ENCODE results near the gene ZNF648.
A peak's percentile ranks its signal among the peaks of the same experiment; 100 is the strongest.
"Not testable (repeated sequence)": the region's sequence is repeated elsewhere in the genome, so short reads cannot be mapped to it uniquely, and the experiment has no call there.

ZNF648 gene, protein sequence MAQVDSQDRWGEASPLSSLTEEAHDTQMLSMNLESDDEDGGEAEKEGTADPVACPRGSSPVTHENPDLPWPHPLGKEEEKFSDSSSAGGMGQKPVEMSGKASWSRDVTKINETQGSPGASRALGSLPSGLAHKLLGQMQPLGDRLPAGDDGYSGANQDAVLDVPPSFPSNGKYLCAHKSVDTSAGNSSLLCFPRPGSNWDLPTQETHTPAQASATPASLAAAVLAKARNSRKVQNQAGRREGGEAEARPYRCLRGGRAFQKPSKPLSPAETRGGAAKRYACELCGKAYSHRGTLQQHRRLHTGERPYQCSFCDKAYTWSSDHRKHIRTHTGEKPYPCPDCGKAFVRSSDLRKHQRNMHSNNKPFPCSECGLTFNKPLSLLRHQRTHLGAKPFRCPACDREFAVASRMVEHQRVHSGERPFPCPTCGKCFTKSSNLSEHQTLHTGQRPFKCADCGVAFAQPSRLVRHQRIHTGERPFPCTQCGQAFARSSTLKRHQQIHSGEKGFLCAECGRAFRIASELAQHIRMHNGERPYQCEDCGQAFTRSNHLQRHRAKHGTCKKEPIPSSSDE

DNA sequence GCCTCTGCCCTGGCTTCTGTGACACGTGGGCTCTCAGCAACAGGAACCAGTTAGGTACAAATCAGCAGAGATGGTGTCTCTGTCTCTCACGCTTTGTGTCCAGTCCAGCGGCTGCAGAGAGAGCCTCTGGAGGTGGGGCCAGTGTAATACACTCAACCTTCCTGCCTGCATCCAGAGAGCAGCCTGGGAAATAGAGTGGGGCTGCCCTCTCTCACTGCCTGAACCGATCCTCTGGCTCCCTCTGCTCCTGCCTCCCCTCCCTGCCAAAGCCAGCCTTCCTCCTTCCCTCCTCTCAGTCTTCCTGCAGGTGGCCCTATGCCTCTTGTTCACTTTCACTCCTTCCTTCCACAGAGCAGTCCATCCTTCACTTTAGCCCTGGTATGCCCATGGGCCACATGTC lies at the start of gene ZNF648:
Gene ZNF648, minus strand, starts transcription at position 119 of the 400 bp plus-strand sequence. CDS start 3,702 bp downstream, outside the sequence.
- DNase-seq = no peak

GRCh38 chr1:182110635-182111034 lies 49.1 kb upstream of the ZNF648 start:
- no peak for DNase-seq

DNA sequence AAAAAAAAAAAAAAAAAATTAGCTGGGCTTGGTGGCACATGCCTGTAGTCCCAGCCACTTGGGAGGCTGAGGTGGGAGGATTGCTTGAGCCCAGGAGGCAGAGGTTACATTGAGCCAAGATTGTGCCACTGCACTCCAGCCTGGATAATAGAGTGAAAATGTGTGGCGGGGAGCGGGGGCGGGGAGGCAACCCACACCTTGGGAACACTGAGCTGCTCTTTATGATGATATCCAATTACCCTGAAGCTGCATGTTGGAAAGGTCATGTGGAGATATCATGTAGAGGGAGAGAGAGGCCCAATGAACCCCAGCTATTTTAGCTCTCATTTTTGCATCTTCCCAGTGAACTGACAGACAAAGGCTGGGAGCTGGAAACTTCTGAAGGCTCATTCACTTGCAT lies 48.3 kb upstream of the ZNF648 start:
- no peak for DNase-seq

DNA sequence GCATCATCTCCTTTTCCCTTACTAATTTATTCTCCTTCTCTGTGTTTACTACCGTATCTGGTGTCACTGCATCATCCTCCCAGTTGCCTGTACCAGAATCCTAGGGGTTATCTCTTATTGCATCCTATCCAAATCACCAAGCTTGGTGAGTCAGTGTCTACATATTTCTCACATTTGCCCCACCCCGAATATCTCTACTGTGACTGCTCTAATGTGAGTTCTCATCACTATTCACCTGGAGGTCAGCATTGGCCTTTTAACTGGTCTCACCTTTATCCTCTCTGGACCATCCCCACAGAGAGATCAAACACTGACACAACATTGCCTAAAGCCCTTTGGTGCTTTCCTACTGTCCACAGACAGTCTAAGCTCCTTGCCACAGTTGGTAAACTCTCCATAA lies 45.7 kb upstream of the ZNF648 start:
- DNase-seq = no peak

DNA sequence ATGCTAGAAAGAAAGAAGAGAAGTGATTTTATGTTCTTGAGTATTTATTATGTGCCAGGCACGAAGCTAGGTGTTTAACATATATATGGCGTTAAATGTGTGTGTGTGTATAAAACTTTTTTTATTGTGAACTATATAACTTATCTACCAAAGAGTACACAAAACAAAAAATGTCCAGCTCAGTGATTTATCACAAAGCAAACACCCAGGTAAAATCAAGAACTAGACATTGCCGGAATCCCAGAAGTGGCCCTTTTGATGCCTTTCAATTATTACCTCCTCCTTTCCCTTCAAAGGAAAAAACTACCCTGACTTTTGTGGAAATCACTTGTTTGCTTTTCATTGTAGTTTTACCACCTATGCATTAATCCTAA lies 40.5 kb upstream of the ZNF648 start:
- no peak for DNase-seq

DNA sequence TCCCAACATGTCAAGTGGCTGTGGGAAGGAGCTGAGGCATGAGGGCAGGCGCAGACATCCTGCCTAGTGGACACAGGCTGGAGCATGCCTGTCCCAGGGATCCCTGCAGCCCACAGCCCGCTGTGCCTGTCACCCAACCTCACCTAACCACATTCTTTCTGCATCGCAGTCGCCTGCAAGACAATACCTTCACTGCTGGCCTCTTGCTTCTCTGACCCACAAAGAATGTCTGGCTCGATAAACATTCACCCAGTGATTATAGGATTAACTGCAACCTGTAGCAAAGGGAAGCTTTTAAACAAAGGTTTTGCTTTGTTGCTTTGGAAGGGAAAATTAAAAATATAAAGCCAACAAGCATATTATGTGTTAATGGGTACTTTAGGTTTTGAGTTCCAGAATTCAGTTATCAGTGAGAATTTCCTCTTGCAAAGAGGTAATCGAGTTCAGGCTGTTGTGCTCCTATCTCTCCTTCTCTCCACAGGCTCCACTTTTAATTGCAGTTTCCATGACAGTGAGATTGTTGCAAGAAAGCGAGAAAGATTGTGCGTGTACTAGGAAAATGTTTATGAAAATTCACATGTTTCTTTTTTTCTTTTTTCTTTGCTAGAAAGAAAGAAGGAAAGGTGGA lies 40.0 kb upstream of the ZNF648 start:
- peak; percentile 4 for DNase-seq

GRCh38 chr1:182098301-182098700 lies 36.8 kb upstream of the ZNF648 start:
- DNase-seq = no peak

DNA sequence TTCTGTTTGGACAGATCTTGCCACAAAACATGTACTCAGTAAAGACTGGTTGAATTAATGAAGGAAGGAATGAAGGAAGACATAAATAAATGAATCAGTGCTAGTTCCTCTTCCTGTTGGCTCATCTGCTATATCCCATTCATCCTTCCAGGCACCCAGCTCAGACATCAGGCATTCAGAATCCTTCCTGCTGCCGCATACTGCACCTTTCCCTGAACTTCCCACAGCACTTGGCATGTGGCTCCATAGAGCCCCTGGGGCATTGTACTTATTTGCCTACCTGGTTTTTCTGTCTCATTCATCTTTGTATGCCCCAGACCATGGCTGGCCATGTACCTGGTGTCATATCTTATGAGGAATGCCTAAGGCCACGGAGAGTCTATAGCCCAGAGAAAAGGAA lies 34.4 kb upstream of the ZNF648 start:
- no peak for DNase-seq

DNA sequence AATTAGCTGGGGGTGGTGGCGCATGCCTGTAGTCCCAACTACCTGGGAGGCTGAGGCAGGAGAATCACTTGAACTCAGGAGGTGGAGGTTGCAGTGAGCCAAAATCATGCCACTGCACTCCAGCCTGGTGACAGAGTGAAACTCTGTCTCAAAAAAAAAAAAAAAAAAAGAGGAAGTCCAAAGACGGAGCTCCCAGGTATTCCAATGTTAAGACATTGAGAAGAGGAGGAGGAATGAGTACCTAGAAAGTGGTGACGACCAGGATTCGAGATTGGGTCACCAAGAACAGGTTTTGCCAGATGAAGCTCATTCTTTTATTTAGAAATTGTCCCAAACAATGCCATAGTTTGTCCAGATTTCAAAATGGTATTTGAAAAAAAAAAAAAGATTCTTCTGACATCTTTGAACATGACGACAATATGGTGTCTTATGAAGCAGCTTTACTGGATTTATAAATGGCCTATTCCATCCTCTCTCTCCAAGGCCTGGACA lies 33.0 kb upstream of the ZNF648 start:
- DNase-seq = not testable (repeated sequence)

- DNase-seq = no peak
These were observed 32.3 kb upstream of the ZNF648 start for GRCh38 chr1:182093781-182094180.

GRCh38 chr1:182092336-182092735 lies 30.8 kb upstream of the ZNF648 start:
- DNase-seq = no peak

- no peak for DNase-seq
These were observed 29.6 kb upstream of the ZNF648 start for GRCh38 chr1:182091083-182091482.

- DNase-seq = no peak
These were observed 26.3 kb upstream of the ZNF648 start for GRCh38 chr1:182087719-182088350.

DNA sequence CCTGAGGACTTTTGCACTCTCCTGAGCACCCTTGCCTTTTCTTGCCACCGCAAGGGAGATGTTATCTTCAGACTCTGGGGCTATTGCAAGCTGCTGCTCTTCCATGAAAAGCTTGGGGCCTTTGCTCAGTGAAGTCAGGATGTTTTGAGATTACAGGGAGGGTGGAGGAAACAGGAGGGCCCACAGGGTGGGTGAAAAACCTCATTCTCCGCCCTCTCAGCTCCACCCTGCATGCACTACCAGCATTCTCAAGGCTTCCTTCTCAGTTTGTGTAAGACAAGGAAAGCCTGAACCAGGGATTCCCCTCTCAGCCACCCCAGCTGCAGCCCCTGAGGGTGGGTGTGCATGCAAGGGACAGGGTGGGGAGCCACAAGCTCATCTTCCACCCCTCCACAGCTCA lies 25.8 kb upstream of the ZNF648 start:
- no peak for DNase-seq

- DNase-seq = no peak
These were observed 25.1 kb upstream of the ZNF648 start for GRCh38 chr1:182086620-182087019.

GRCh38 chr1:182086136-182086535 lies 24.6 kb upstream of the ZNF648 start:
- DNase-seq = no peak

GRCh38 chr1:182085726-182086125 lies 24.2 kb upstream of the ZNF648 start:
- DNase-seq = no peak

GRCh38 chr1:182084487-182085316 lies 23.2 kb upstream of the ZNF648 start:
- peak; percentile 81 for DNase-seq

DNA sequence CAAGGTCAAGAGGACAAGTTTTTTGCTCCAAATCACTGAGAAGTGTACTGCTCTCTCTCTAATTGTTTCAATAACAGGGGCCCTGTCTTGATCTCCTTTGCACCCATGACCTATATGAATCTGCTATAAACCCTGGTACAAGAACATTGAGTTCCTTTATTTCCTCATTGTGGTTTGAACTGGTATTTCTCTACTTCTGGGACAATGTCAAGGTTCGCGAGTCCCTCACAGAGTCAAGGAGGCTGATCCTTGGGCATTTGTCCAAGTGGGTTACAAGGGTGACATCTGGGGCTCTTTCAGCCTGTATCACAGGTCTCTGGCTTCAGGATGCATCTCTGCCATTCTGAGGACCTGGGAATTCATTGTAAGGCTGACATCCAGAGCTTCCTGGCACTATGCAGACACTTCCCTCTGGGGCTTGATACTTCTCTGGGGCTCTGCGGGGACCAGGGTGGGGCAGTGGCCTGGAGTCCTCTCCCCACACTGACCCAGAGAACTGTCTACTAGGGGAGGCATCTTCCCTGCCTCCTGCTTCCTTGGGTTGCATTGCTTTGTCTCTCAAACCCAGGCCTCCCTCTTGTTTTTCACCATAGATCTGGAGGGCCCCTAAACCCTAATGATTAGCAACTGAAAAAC lies 22.5 kb upstream of the ZNF648 start:
- no peak for DNase-seq

DNA sequence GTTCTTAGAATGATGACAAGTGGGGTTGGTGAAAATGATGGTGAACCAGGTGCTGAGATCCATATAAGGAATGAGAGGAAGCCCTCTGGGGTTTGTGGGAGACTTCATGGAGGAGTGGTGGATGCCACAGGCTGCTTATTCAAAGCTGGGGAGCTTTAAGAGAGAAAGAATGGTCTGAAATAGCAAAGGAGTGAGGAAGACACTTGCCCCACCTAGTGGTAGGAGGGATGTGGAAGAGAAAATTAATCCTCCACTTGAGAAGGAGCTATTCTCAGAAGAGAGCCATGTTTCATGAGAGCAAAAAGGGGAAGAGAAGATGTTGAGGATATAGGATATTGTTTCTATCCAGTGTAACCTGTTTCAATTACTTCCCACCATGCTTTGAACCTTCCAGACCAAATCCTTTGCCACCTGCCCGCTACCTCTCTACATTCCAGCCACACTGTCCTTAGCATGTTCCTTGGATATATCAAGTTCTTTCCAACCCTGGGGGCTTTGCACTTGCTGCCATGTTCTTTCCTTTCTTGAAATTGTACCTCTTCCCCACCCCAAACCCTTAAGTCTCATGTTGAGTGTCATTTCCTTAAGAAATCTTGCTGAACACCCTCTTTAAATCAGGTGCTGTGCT lies 19.6 kb upstream of the ZNF648 start:
- peak; percentile 36 for DNase-seq

DNA sequence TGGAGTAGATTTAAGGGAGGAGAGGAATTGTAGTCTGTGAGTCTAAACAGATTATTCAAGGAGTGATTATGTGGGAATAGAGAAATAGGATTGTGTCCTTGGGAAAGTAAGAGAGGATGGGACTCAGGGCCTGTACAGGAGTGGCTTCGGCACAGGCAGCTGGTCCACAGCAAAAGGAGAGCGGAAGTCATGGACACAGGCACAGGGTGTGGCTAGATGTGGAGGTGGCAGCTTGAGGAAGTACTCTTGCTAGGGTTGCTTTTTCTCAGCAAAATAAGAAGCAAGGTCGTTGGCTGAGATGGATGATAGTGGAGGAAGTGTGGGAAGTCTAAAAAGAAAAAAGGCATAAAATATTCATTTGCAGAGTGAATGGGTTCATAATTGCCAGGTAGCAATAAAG lies 18.5 kb upstream of the ZNF648 start:
- DNase-seq = no peak

- no peak for DNase-seq
These were observed 10.4 kb upstream of the ZNF648 start for GRCh38 chr1:182071924-182072323.

Data from NCI-H510A treated with DMSO at 0.1 percent for 48 hours (cell line).